DOHH2 (cell line): ENCODE data around the gene SOX18.

Experiments
- H3F3A ChIP-seq: fragments of 200-600 bp; sonication (generic), shearing (Covaris generic); 2 replicates; pipeline ENCODE4 v1.6.0; 2016; ENCODE audit warnings: antibody characterized with exemption, mild to moderate bottlenecking; ENCODE audit not compliant: control insufficient read depth, insufficient read depth
- H3K27ac ChIP-seq: fragments of 200-600 bp; sonication (generic); 2 replicates; pipeline ENCODE4 v1.5.1; 2014; ENCODE audit warnings: low read depth, mild to moderate bottlenecking, low read length, moderate library complexity
- H3K27me3 ChIP-seq: fragments of 200-600 bp; sonication (generic); 2 replicates; pipeline ENCODE4 v1.6.1; 2014; ENCODE audit warnings: mild to moderate bottlenecking, low read length, mixed read lengths; ENCODE audit not compliant: control insufficient read depth
- H3K36me3 ChIP-seq: fragments of 200-600 bp; sonication (generic); 2 replicates; pipeline ENCODE4 v1.6.1; 2014; ENCODE audit warnings: mild to moderate bottlenecking, low read length, moderate library complexity, mixed read lengths; ENCODE audit not compliant: control insufficient read depth
- H3K4me1 ChIP-seq: fragments of 200-600 bp; sonication (generic); 2 replicates; pipeline ENCODE4 v1.6.1; 2014; ENCODE audit warnings: mild to moderate bottlenecking, low read length, mixed read lengths; ENCODE audit not compliant: control insufficient read depth
- H3K4me2 ChIP-seq: fragments of 200-600 bp; sonication (generic); 2 replicates; pipeline ENCODE4 v1.6.0; 2014; ENCODE audit warnings: mild to moderate bottlenecking, low read length, moderate library complexity
- H3K4me3 ChIP-seq: fragments of 200-600 bp; sonication (generic); 2 replicates; pipeline ENCODE4 v1.5.1; 2014; ENCODE audit warnings: mild to moderate bottlenecking, low read length, mixed read lengths
- H3K79me2 ChIP-seq: fragments of 200-600 bp; sonication (generic); 2 replicates; pipeline ENCODE4 v1.6.1; 2014; ENCODE audit warnings: mild to moderate bottlenecking, low read length, mixed read lengths; ENCODE audit not compliant: control insufficient read depth
- H3K9me2 ChIP-seq: fragments of 200-600 bp; sonication (generic); replicated peaks from 2 replicates; pipeline ENCODE4 v1.6.1; 2014; ENCODE audit warnings: mild to moderate bottlenecking, low read length, mixed read lengths; ENCODE audit not compliant: control insufficient read depth
- H3K9me3 ChIP-seq: fragments of 200-600 bp; sonication (generic); 2 replicates; pipeline ENCODE4 v1.6.1; 2014; ENCODE audit warnings: antibody characterized with exemption, low read length, mixed read lengths; ENCODE audit not compliant: control insufficient read depth, insufficient read depth
- H4K20me1 ChIP-seq: fragments of 200-600 bp; sonication (generic); 2 replicates; pipeline ENCODE4 v1.6.0; 2014; ENCODE audit warnings: low read depth, mild to moderate bottlenecking, antibody characterized with exemption, low read length, moderate library complexity; ENCODE audit not compliant: control insufficient read depth, insufficient read depth
- EZH2phosphoT487 ChIP-seq: fragments of 200-600 bp; sonication (generic); IDR thresholded peaks from 2 replicates; pipeline ENCODE4 v1.6.1; 2017; ENCODE audit warnings: borderline replicate concordance, mild to moderate bottlenecking, antibody characterized with exemption, low read length, moderate library complexity, mixed read lengths
- TF ChIP-seq, protein P1 (sequence below): fragments of 200-600 bp; sonication (generic); IDR thresholded peaks from one replicate; pipeline ENCODE4 v1.5.1; 2014; ENCODE audit warnings: antibody characterized with exemption, mild to moderate bottlenecking, low read depth, low read length; ENCODE audit not compliant: poor library complexity, severe bottlenecking

The SOX18 gene

DNA sequence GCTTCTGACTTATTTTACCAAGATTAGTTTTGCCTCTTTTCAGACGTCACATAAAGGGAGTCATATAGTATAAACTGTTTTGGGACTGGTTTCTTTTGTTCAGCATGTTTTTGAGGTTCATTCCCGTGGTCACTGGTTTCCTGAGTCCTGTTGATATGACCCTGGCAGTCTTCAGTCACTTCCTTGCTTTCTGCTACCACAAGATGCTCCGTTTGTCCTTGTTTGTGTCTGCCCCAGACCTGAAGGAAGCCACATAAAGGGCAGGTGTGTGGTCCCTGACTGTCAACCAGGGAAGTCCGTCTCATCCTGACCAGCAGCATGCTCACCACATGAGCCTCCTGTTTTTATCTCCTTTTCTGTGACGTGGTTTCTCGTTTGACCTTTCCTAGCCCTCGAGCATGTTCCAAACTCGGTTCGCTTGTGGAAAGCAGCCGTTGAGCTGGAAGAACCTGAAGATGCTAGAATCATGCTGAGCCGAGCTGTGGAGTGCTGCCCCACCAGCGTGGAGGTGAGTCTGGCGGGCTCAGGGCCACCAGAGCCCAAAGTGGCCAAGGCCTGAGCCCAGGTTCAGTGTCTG is 39.5 kb downstream of the SOX18 start:
- Histone ChIP-seq H3K4me1 (peaks cover 54% of the 10 kb centered on the region), H3K27ac (no peak overlapping the region), H3F3A (peaks cover 34% of the 10 kb centered on the region), H3K9me3 (peaks cover 8% of the 10 kb centered on the region), H3K27me3 (no peaks in the 10 kb centered on the region), H3K4me3 (no peak overlapping the region), H3K79me2 (peaks cover 56% of the 10 kb centered on the region), H4K20me1 (no peaks in the 10 kb centered on the region), H3K9me2 (no peaks in the 10 kb centered on the region), H3K4me2 (no peak overlapping the region), H3K36me3 (peaks cover 81% of the 10 kb centered on the region)
- TF ChIP-seq, protein P1, sequence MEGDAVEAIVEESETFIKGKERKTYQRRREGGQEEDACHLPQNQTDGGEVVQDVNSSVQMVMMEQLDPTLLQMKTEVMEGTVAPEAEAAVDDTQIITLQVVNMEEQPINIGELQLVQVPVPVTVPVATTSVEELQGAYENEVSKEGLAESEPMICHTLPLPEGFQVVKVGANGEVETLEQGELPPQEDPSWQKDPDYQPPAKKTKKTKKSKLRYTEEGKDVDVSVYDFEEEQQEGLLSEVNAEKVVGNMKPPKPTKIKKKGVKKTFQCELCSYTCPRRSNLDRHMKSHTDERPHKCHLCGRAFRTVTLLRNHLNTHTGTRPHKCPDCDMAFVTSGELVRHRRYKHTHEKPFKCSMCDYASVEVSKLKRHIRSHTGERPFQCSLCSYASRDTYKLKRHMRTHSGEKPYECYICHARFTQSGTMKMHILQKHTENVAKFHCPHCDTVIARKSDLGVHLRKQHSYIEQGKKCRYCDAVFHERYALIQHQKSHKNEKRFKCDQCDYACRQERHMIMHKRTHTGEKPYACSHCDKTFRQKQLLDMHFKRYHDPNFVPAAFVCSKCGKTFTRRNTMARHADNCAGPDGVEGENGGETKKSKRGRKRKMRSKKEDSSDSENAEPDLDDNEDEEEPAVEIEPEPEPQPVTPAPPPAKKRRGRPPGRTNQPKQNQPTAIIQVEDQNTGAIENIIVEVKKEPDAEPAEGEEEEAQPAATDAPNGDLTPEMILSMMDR, result no peak
- no peak for TF ChIP-seq EZH2phosphoT487

DNA sequence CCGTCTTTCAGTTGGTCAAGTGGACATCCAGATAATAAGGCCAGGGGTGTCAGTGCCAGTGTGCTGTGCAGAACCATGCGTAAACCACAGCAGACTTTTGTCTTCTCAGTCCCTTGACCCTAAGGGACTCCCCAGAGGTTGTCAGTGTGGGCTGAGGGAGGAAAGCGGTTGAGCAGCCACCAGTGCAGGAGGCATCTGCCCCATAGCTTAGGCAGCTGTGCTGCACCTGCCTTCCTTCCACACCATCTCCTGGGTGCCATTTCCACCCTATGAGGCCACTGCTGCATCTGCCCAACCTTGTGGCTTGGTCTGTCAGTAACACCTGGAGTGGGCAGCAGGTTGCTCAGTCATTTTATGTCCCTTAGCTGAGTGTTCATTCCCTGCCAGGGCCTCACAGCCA is 42.5 kb downstream of the SOX18 start:
- H3K27ac ChIP-seq, result peak overlapping the region; percentile 98
- H3K36me3 ChIP-seq, result peaks cover 74% of the 10 kb centered on the region
- H3K27me3 ChIP-seq, result no peaks in the 10 kb centered on the region

DNA sequence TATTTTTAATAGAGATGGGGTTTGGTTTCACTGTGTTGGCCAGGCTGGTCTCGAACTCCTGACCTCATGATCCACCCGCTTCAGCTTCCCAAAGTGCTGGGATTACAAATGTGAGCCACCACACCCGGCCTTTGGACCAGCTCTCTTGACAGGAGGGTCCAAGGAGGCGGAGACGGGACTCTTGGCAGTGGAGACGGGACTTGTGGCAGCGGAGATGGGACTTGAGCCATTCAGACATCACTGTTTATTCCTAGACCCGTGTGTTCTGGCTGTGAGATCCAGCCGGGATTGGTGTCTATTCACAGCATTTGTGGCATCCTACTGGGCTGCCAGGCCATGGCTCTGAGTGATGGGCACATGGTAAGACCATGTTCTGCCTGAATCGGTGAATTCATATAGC is 42.9 kb downstream of the SOX18 start:
- no peak for TF ChIP-seq EZH2phosphoT487
- TF ChIP-seq, protein P1, result no peak
- Histone ChIP-seq H3K4me3 (peak overlapping the region; percentile 40), H3K27me3 (no peaks in the 10 kb centered on the region), H3K9me2 (no peaks in the 10 kb centered on the region), H4K20me1 (no peaks in the 10 kb centered on the region), H3K4me2 (peak overlapping the region; percentile 55), H3F3A (peaks cover 47% of the 10 kb centered on the region), H3K79me2 (peaks cover 55% of the 10 kb centered on the region), H3K36me3 (peaks cover 74% of the 10 kb centered on the region), H3K4me1 (peaks cover 71% of the 10 kb centered on the region), H3K27ac (peak overlapping the region; percentile 98), H3K9me3 (peaks cover 8% of the 10 kb centered on the region)

More for the DNA sequence above, 42.5 kb downstream of the SOX18 start:
- no peaks in the 10 kb centered on the region for H3K9me2 ChIP-seq
- peaks cover 68% of the 10 kb centered on the region for H3K4me1 ChIP-seq
- TF ChIP-seq, protein P1, result no peak
- TF ChIP-seq EZH2phosphoT487, result no peak
- H3K9me3 ChIP-seq, result peaks cover 8% of the 10 kb centered on the region
- H3K4me2 ChIP-seq, result peak overlapping the region; percentile 55
- no peaks in the 10 kb centered on the region for H4K20me1 ChIP-seq
- H3F3A ChIP-seq, result peaks cover 45% of the 10 kb centered on the region
- peaks cover 55% of the 10 kb centered on the region for H3K79me2 ChIP-seq
- H3K4me3 ChIP-seq, result peak overlapping the region; percentile 40
